Stimulated activated CD8-positive, alpha-beta memory T cell treated with anti-CD3 and anti-CD28 coated beads, Interleukin-2, amount 100 ng/mL, for 1 hour (primary cell): Measurements from ENCODE around the gene CISTR.
"Not testable (repeated sequence)": the region's sequence is repeated elsewhere in the genome, so short reads cannot be mapped to it uniquely, and the experiment has no call there.

Experiments used
- DNase-seq, 2 donors: peaks; one replicate each; pipeline ENCODE4 v3.0.0-alpha.2; 2020; ENCODE audit warnings: low read depth in 2 of 2

Gene CISTR

DNA sequence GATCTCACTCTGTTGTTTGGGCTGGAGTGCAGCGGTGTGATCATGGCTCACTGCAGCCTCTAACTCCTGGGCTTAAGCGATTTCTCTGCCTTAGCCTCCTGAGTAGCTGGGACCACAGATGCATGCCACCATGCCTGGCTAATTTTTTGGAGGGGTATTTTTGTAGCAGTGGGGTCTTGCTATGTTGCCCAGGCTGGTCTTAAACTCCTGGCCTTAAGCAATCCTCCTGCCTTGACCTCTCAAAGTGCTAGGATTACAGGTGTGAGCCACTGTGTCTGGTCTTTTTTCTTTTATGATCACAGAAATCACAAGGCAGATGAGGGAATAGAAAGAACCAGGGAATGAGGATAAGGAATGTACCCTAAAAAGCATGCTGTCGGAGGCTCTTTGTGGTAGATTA is 11.0 kb upstream of the CISTR start:
- DNase-seq = not testable (repeated sequence)

DNA sequence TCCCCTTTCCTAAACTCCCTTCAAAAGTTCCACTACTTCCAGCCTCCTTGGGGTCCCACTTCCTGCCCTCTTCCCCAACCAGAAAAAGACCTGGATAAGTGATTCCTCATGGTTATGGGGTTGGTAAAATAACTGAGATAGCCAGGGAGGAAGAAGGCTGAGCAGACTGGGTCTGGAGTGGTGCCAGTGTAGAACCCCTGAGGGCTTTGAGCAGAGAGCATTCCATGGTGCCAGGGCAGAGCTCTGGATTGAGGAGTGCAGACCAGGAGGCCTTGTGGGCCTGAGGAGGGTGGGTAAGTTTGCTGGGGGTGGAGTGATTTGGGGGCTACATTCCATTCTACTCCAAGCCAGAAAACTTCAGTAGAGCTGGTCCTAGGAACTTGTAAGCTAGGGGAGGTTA is 9.5 kb upstream of the CISTR start:
- no peak for DNase-seq

GRCh38 chr12:53759261-53759660 is 7.5 kb upstream of the CISTR start:
- DNase-seq = no peak

DNA sequence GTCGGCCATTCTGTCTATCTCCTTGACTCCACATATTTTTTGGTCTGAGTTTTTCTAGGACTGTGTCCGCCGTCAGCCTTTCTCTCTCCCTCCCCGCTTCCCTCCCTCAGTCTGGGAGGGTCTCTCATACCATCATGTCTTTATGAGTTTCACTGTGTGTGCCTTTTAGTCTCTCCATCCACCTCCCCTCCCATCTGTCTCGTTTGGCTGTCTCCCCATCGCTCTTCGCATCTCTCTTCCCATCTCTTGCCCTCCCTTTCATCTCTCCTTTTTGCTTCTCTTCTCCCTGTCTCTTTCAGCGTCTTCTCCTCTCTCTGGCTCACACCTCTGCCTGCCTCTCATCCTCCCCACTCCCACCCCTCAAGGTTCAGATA is 6.9 kb upstream of the CISTR start:
- DNase-seq = no peak

DNA sequence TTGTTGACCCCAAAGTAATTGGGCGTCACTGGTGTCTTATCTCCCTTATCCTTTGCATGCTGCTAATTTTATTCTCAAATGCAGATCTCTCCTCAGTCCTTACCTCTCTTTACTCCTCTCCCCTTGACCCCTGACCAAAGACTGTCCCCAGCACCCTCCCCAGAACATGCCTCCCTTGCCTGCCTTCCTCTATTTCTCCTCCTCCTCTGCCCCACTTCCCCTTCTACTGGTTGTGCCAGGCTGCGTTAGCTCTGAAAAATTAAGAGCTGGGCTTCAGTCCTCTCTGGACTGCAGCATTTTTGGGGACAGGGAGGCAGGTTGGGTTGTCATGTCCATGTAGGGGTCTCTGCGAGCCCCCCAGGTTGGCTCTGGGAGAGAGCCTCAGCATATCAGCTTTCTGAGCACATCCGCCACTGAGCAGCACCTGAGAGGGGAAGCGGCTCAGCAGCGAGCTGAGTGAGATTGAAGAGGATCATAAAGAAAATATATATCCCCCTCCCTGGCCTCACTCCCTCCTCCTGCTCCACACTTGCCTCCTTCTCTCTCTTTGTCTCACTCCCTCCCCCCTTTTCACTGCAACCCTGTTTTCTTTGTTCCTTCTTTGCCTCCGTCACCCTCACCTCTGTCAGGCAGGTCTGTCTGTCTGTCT is 6.4 kb upstream of the CISTR start:
- DNase-seq = no peak

DNA sequence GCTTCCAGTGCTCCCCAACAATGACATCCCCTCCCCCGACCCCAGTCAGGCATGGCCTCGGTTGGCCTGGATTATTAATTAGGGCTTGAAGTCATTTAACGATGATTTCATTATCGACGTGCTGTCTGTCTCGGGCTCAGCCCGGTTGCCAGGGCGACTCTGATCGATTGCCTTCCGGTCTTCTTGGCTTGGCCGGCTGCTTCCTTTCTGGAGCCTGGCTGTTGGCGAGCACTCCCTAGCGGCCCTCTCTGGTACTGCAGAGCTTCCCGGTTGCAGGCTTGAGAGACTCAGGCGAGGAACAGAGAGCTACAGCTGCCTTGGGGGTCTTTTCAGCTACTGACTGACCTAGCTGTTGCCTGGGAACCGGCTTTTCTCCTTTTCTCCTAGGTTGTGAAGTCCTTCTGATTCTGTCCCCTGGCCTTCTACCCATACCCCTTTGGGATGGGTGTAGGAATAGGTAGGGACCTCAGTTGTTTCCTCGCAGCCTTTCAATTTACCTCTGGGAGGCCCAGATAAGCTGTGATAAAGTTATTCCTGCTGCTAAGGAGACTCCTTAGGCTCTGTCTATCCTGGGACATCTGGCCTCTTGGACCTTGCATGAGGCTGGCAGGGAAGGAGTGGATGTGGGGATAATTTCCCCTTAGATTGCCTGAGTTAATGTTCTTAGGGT is 5.5 kb upstream of the CISTR start:
- DNase-seq = peak; percentile 53 to 62

- DNase-seq = no peak
These were observed 4.7 kb upstream of the CISTR start for GRCh38 chr12:53756300-53757100.

DNA sequence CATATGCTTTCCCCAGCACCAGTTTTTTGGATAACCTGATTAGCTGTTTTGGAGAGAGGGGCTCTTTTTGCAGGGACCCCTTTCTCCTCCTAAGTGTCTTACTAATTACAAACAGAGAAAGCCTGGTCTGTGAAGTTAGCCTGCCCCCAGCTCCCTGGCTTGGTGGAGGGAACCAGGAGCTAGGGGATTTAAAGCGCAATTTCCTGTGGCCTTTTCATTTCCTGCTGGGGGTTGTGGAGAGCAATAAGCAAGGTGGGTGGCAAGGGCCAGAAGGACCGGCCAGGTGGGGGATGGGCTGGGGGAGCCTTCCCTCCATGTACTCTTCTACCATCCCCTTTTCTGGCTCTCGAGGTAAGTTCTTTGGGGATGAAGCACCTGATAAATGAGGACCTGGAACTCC is 4.1 kb upstream of the CISTR start:
- no peak for DNase-seq

DNA sequence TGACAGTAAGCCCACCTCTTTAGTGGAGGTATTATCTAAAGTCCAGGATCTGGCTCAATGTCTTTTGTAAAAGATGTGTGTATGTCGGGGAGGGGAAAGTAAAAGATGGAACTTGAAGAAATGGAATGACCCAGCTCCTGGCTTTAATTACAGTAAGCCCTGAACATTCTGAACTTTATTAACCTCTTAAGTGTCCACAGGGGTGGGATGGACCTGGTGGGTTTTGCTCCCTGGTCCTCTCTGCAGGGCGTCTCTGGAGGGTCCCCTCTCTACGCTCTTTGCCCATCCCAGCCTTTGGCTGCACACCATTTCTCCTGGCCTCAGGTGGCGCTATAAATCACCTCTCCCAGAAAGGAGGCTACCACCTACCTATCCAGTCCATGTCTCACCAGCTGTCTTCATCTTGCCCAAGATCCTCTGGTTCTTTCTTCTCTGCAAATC is 3.7 kb upstream of the CISTR start:
- no peak for DNase-seq

- DNase-seq = no peak
These were observed 3.0 kb upstream of the CISTR start for GRCh38 chr12:53754633-53755264.

- DNase-seq = no peak
These were observed 2.4 kb upstream of the CISTR start for GRCh38 chr12:53754188-53754585.

- no peak for DNase-seq
These were observed 842 bp upstream of the CISTR start for GRCh38 chr12:53752621-53753020.

GRCh38 chr12:53752192-53752601 is 418 bp upstream of the CISTR start:
- DNase-seq = no peak

DNA sequence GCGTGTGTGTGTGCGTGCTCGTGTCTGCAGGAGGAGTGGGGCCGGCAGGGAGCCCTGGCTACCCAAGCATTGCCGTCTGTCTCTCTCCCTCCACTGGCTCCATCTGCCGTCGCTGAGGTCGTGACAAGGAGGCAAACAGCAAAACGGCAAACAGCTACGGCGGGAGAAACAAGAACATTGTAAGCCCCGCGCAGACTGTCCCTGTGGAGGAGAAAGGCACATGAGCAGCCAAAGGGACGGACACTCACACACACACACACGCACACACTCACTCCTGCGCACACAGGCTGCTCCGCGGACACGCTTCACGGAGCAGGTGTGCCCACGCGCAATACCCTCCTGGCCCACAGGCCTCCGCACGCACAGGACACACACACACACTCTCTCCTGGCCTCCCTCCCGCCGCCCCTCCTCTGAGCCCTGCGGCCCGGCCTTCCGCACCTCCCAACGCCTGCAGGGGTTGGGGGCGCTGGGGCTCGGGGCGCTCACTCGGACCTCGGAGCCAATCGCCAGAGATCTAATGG is 905 bp downstream of the CISTR start:
- DNase-seq = no peak

DNA sequence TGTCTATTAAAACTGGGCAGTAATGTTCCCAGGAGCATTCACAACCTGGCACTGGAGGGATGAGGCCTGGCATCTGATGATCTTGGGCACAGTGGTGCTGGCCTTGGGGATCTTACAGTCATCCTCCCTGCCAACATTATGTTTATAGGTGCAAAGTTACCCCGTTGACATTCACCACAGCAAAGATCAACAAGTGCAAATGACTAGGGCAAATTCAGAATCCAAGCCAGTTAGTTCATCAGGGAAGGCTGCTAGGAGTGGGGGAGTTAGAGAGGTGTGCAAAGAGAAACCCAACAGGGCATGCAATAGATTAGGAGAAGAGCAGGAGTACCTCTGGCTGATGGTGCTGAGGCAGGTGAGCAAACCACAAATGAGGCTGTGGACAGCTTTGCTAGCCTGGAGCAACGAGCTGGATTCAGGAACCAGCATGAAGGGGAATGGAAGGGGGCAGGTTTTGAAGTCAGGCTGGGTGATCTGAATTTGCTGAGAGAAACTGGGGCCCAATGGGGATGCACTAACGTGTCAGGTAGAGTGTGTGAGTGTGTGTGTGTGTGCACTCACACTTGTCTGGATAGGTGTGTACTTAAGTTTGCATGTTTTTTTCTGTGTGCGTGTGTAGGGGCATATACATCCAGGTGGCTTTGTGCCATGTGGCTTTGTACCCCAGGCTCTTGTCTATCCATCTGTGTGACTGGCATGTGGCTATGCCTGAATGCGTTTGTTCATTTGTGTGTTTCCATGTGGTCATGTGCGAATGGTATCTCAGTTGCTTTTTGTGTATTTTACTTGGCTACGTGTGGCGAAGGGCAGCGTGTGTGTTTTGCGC is 1.6 kb downstream of the CISTR start:
- no peak for DNase-seq

DNA sequence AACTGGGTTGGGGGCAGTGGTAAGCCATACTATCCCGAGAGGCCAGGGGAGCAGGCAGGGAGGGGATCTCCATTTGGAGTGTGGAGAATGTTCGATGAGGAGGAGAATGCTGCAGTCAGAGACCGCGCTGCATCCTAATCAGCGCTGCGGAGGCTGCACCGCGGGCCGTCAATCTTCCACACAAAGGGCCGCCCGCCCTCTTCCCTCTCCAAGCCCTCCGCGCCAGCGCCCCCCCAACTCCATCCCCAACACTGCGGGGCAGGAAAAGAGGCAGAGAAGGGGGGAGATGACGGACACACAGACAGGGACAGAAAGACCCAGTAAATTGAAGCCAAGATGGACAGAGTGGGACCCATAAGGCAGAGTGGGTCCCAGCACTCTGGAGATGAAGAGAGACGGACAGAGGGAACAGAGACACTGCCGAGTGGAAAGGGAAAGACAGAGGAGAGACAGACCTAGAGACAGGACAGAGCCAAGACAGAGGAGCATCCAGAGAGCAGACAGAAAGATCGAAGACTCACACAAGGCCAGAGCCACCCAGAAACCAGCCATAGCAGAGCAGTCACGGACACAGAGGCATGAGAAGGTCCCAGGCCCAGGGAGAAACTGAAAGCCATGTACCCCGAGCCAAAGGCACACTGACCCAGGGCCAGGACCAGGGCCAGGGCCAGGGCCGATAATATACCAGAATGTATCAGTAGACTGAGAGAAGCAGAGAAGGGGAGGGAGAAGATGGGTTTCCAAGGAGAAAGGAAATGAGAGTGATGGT is 3.5 kb downstream of the CISTR start:
- DNase-seq = no peak

DNA sequence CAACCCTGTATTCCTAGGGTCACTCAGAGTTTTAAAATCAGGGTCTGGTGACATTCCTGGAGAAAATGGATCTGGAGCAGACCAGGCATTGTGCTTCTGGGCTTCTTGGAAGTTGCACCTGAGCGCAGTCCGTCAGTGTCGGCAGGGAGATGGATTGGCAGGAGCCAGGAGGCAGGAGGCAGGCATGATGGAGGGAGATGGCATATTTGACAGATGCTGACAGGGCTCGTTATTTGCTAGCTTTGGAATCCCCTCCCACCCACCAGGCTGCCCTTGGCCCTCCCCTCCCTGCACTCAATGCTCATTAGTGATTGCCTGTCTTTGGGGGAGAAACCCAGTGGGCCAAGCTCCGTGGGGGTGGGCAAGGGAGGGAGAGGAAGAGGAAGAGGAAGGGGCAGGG is 4.7 kb downstream of the CISTR start:
- no peak for DNase-seq

DNA sequence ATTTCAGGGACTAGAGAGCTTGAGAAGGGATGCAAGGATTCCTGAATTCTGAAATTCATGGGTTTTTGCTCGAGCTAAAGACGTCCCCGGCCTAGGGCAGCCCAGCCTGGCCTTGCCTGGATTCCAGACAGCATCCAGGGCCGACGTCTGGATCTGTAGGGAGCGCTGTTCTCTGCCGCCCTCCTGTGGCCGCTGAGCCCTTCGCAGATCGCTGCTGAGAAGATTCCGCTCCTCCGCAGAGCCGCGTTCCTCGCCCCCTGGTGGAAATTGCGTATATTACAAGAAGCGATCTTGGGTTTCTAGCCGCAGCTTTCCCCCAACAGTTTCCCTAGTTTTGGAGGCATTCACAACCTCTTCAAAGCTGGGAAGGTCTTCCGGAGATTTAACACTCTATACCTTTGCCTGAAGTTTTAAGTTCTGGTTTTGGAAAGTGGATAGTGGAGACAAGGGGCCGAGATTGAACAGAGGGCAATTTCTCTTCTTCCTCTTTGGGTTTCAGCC is 5.1 kb downstream of the CISTR start:
- DNase-seq = peak; percentile 75 to 76

- no peak for DNase-seq
These were observed 7.0 kb downstream of the CISTR start for GRCh38 chr12:53744751-53745150.

- DNase-seq = no peak
These were observed 7.7 kb downstream of the CISTR start for GRCh38 chr12:53744130-53744441.
